GM12878 (cell line): ENCODE data around the gene NHS. TPM values are rescaled to one million over a fixed set of nuclear protein-coding genes. Genes with fewer than 3 reads are reported as not detected.

ENCODE experiments used
- ATAC-seq: fragments of 200-7000 bp; cut with Tn5 transposase; 3 replicates; pipeline ENCODE4 v1.9.1; 2020; ENCODE audit warnings: mild to moderate bottlenecking, moderate library complexity
- BruUV-seq: library from RNA; stranded (reverse); fragments of 400-500 nt; replicated peaks from 2 replicates; lab custom pipeline; 2021; lab: Mats Ljungman, UMichigan
- CTCF ChIA-PET: fragments of 300-600 bp; sonication (Branson Sonifier 250); formaldehyde crosslinking; extraction: SDS; loops from one replicate; lab custom pipeline; 2021; ENCODE audit warnings: inconsistent platforms; lab: Yijun Ruan, JAX
- POLR2A ChIA-PET: fragments of 350-600 bp; formaldehyde crosslinking; extraction: SDS; loops from one replicate; lab custom pipeline; 2021; ENCODE audit warnings: inconsistent platforms; lab: Charles Lee
- RAD21 ChIA-PET: fragments of 300-600 bp; sonication (Branson Sonifier 250); formaldehyde crosslinking; loops from one replicate; lab custom pipeline; 2023; ENCODE audit warnings: antibody characterized with exemption; ENCODE audit not compliant: unreplicated experiment; lab: Charles Lee
- SMC1A ChIA-PET: fragments of 300-600 bp; sonication (Branson Sonifier 250); formaldehyde crosslinking; loops from one replicate; lab custom pipeline; 2023; ENCODE audit not compliant: unreplicated experiment, uncharacterized antibody; lab: Charles Lee
- DNase-seq: peaks from one replicate; pipeline ENCODE4 v3.0.0-alpha.2; 2011; ENCODE audit warnings: low read depth, low spot score
- FAIRE-seq: peaks from 3 replicates; lab custom pipeline; 2011; peaks lifted over from hg19 to GRCh38; lab: Jason Lieb, UNC
- H2AFZ ChIP-seq: 2 replicates; pipeline ENCODE4 v1.6.0; 2011; ENCODE audit warnings: low read depth, low read length, control low read depth; ENCODE audit not compliant: control insufficient read depth
- H3K27ac ChIP-seq: 2 replicates; pipeline ENCODE4 v1.5.1; 2011; ENCODE audit warnings: control low read depth; ENCODE audit not compliant: control insufficient read depth, insufficient read depth
- H3K27me3 ChIP-seq, 2 experiments: replicated peaks in 1 of 2; 2 replicates each; pipeline versions ENCODE4 v1.6.0 to v1.6.1; 2011; ENCODE audit warnings: low read length in 1 of 2; ENCODE audit not compliant: control insufficient read depth in 2 of 2, insufficient read depth in 2 of 2
- H3K36me3 ChIP-seq, 2 experiments: 2 replicates each; pipeline ENCODE4 v1.5.1; 2011; ENCODE audit warnings: low read length in 1 of 2; ENCODE audit not compliant: control insufficient read depth in 2 of 2, insufficient read depth in 2 of 2
- H3K4me1 ChIP-seq: 2 replicates; pipeline ENCODE4 v1.6.1; 2011; ENCODE audit warnings: mild to moderate bottlenecking, low read length, moderate library complexity, mixed read lengths; ENCODE audit not compliant: control insufficient read depth, insufficient read depth
- H3K4me2 ChIP-seq: 2 replicates; pipeline ENCODE4 v1.6.0; 2011; ENCODE audit warnings: control low read depth; ENCODE audit not compliant: control insufficient read depth, insufficient read depth
- H3K4me3 ChIP-seq: fragments of 200-600 bp; sonication (generic); 2 replicates; pipeline ENCODE4 v1.5.1; 2016
- H3K79me2 ChIP-seq: 2 replicates; pipeline ENCODE4 v1.6.0; 2011; ENCODE audit warnings: low read length; ENCODE audit not compliant: control insufficient read depth, insufficient read depth
- H3K9ac ChIP-seq: 2 replicates; pipeline ENCODE4 v1.8.0; 2011; ENCODE audit warnings: low read length, control low read depth, mixed read lengths; ENCODE audit not compliant: control insufficient read depth, insufficient read depth
- H3K9me3 ChIP-seq: replicated peaks from 3 replicates; pipeline ENCODE4 v1.5.1; 2011; ENCODE audit warnings: mild to moderate bottlenecking, low read length; ENCODE audit not compliant: control insufficient read depth, insufficient read depth
- H4K20me1 ChIP-seq: 2 replicates; pipeline ENCODE4 v1.6.0; 2011; ENCODE audit not compliant: control insufficient read depth, insufficient read depth
- E2F4 ChIP-seq: IDR thresholded peaks from 2 replicates; pipeline ENCODE4 v1.6.1; 2012; ENCODE audit warnings: low read depth, low read length, improper control_type of control experiment
- E4F1 ChIP-seq: fragments of 450-650 bp; IDR thresholded peaks from 2 replicates; pipeline ENCODE4 v1.6.1; 2018; ENCODE audit warnings: borderline replicate concordance, mild to moderate bottlenecking; ENCODE audit not compliant: partially characterized antibody
- FOXK2 ChIP-seq: fragments of 450-650 bp; IDR thresholded peaks from 2 replicates; pipeline ENCODE4 v1.6.1; 2017; ENCODE audit warnings: mild to moderate bottlenecking, moderate library complexity
- JUND ChIP-seq: IDR thresholded peaks from 2 replicates; pipeline ENCODE4 v1.6.1; 2012; ENCODE audit warnings: low read depth, mild to moderate bottlenecking, low read length, improper control_type of control experiment, moderate library complexity
- POLR2A ChIP-seq: IDR thresholded peaks from 2 replicates; pipeline ENCODE4 v1.6.1; 2011; ENCODE audit warnings: low read depth, mild to moderate bottlenecking, low read length
- RCOR1 ChIP-seq: conservative IDR thresholded peaks from 2 replicates; pipeline ENCODE4 v1.6.1; 2012; ENCODE audit warnings: low read depth, low read length, improper control_type of control experiment
- REST ChIP-seq: IDR thresholded peaks from 2 replicates; pipeline ENCODE4 v1.6.1; 2012; ENCODE audit warnings: mild to moderate bottlenecking, low read depth, low read length
- ZNF592 ChIP-seq: fragments of 450-650 bp; IDR thresholded peaks from 2 replicates; pipeline ENCODE4 v1.6.1; 2017; ENCODE audit warnings: mild to moderate bottlenecking, moderate library complexity
- WGBS: methylation state at CpG from one replicate; pipeline ENCODE4 v1.1.6; 2016; ENCODE audit warnings: low lambda C conversion rate; ENCODE audit not compliant: insufficient replicate concordance, insufficient coverage; ENCODE audit errors: missing lambda C conversion rate; 5-methylcytosine and 5-hydroxymethylcytosine counted together
- in situ Hi-C: fragments of 300-500 bp; cut with MboI; formaldehyde crosslinking; loops from 9 replicates; pipeline ENCODE4 v1.14.3; 2018; ENCODE audit warnings: mixed read lengths
- intact Hi-C: fragments of 100-400 bp; cut with micrococcal nuclease; formaldehyde crosslinking; loops from one replicate; pipeline ENCODE4 v1.14.2; 2022; ENCODE audit not compliant: unreplicated experiment
- polyA plus RNA-seq, 11 experiments: library from polyadenylated mRNA; depleted of rRNA in 4 of 11; unstranded in 6 of 11; stranded (reverse) in 5 of 11; fragments of >200 nt; fragmentation: Nextera tagmentation in 4 of 11; fragmentation: Illumina TruSeq in 1 of 11; extraction: Ambion mirVana in 4 of 11; extraction: Trizol in 1 of 11; gene quantifications; 1 replicate in 1 of 11; 2 replicates in 10 of 11; pipeline versions ENCODE4 v1.2.1 to v1.2.3, GENCODE V29; 2011 to 2016; ENCODE audit warnings: inconsistent platforms in 2 of 11, missing spikeins in 2 of 11, low read depth in 1 of 11
- total RNA-seq, 4 experiments: library from RNA; depleted of rRNA in 3 of 4; stranded (reverse); fragments of >200 nt in 3 of 4; fragmentation: Illumina TruSeq in 1 of 4; extraction: Trizol in 1 of 4; gene quantifications; 2 replicates each; pipeline versions ENCODE4 v1.2.1 to v1.2.3, GENCODE V29; 2013 to 2021

Gene NHS
- total and polyA plus RNA-seq, 10 of the 15 experiments (the other 5 are each of a cell fraction or from before 2014, with no cell fraction given) = under 0.01 to 0.07 (median 0.03) TPM; not detected in 7

- TF ChIP-seq E4F1 (no peak), RCOR1 (no peak), ZNF592 (no peak)
Measured at GRCh38 chrX:17700976-17701375, 326.0 kb downstream of the NHS start (continued).

- in situ Hi-C loops = no loop called here
- TF ChIP-seq E2F4 = no peak
- TF ChIP-seq JUND = no peak
- TF ChIP-seq FOXK2 = no peak
- TF ChIP-seq REST = no peak
- no peak for TF ChIP-seq POLR2A
- TF ChIP-seq E4F1 = no peak
Measured at GRCh38 chrX:17703201-17703600, 328.2 kb downstream of the NHS start.

More at GRCh38 chrX:17703201-17703600, 328.2 kb downstream of the NHS start:
- no peak overlapping the region for H2AFZ ChIP-seq
- no peak overlapping the region for H3K4me2 ChIP-seq
- SMC1A ChIA-PET = no interaction called here
- RAD21 ChIA-PET = no interaction called here
- intact Hi-C loops = no loop called here
- POLR2A ChIA-PET = no interaction called here
- no peaks in the 10 kb centered on the region for H3K4me1 ChIP-seq
- no peaks in the 10 kb centered on the region for H3K36me3 ChIP-seq
- no peak overlapping the region for H3K9ac ChIP-seq
- no peaks in the 10 kb centered on the region for H3K79me2 ChIP-seq
- no peak for ATAC-seq
- H3K27me3 ChIP-seq = no peaks in the 10 kb centered on the region
- DNase-seq = no peak
- H3K4me3 ChIP-seq = no peak overlapping the region
- no peak overlapping the region for H3K27ac ChIP-seq
- H4K20me1 ChIP-seq = no peaks in the 10 kb centered on the region
- 0% methylated on average over 2 of the region's 2 CpGs for WGBS
- BruUV-seq = no TSS peak
- FAIRE-seq = no peak
- H3K9me3 ChIP-seq = no peaks in the 10 kb centered on the region
- CTCF ChIA-PET = no interaction called here
